ENCODE results near the gene RDH16. TPM values are rescaled to one million over a fixed set of nuclear protein-coding genes. Genes with fewer than 3 reads are reported as not detected.

Gene RDH16
- total RNA-seq, 1 experiment from 2014 or later, result 0.39 TPM

DNA sequence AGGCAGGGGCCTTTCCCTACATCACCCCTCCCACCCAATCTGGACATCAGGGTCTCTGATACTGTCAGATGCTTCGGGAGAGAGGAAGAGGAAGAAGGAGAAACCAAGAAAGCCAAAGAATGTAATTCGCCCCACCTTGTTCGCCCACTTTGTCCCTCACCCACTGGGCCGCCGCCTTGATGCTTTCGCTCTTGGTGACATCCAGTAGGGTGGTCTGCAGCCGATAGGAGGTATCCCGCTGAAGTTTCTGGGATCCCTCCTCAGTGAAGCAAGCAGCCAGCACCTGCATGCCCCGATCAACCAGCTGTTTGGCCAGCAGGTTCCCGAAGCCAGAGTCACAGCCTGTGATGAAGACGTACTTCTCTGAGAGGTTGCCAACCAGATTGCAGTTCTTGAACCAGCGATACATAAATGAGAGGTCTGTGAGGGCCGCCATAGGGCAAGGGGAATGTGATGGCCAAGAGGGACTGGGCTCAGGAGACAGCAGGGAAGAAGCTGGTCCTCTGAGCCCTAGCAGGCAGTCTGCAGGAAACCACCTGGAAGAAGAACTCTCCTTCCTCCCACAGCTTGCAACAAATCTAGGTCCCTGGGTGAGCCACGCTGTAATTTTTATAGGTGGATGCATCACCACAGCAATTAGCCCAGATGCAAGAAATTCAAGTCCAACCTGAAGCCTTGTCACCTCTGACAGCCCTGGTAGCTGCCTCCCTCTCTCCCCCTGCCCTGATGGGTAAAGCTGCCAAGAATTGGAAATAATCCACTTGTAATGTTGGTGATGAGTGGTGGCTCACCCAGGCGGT, 23.4 kb downstream of the RDH16 start, which contains the start of gene SDR9C7:
Gene SDR9C7 (minus strand): TSS at position 583 of the 800 bp plus-strand sequence. CDS start 147 bp downstream, at position 436.
- Mint-ChIP-seq H3K27ac (ENCODE audit: unreplicated experiment) (no peak within 1 kb of the TSS), H3K9me3 (ENCODE audit: unreplicated experiment) (no peaks in the 10 kb centered on the region), H3K27me3 (ENCODE audit: insufficient read depth, unreplicated experiment) (no peaks in the 10 kb centered on the region), H3K4me1 (ENCODE audit: low read depth, unreplicated experiment) (no peaks in the 10 kb centered on the region), H3K4me3 (ENCODE audit: unreplicated experiment) (no peak within 1 kb of the TSS), H3K36me3 (ENCODE audit: insufficient read depth, unreplicated experiment) (no peaks in the 10 kb centered on the region)
- H3K27me3 ChIP-seq (replicated peaks; ENCODE audit: control insufficient read depth, insufficient read depth, low read length), result no peaks in the 10 kb centered on the region
- no peak for DNase-seq
- no TSS peak for BruUV-seq (replicated peaks)
- intact Hi-C loops (cut with micrococcal nuclease; ENCODE audit: unreplicated experiment), result no loop called here
- TF ChIP-seq, protein P1, sequence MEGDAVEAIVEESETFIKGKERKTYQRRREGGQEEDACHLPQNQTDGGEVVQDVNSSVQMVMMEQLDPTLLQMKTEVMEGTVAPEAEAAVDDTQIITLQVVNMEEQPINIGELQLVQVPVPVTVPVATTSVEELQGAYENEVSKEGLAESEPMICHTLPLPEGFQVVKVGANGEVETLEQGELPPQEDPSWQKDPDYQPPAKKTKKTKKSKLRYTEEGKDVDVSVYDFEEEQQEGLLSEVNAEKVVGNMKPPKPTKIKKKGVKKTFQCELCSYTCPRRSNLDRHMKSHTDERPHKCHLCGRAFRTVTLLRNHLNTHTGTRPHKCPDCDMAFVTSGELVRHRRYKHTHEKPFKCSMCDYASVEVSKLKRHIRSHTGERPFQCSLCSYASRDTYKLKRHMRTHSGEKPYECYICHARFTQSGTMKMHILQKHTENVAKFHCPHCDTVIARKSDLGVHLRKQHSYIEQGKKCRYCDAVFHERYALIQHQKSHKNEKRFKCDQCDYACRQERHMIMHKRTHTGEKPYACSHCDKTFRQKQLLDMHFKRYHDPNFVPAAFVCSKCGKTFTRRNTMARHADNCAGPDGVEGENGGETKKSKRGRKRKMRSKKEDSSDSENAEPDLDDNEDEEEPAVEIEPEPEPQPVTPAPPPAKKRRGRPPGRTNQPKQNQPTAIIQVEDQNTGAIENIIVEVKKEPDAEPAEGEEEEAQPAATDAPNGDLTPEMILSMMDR (IDR thresholded peaks at IDR 0.05; ENCODE audit: insufficient read depth in 1 of 2, low read depth in 1 of 2, low read length in 1 of 2, severe bottlenecking in 1 of 2, unreplicated experiment in 1 of 2), result no peak
- CTCF ChIA-PET, result no interaction called here
- POLR2A ChIA-PET, result no interaction called here
- no peaks in the 10 kb centered on the region for H3K9me3 ChIP-seq
- no peak within 1 kb of the TSS for H3K4me3 ChIP-seq (ENCODE audit: low read depth, low read length)
- H3K36me3 ChIP-seq (ENCODE audit: control insufficient read depth, insufficient read depth, low read length), result no peaks in the 10 kb centered on the region
- no peaks in the 10 kb centered on the region for H3K4me1 ChIP-seq

DNA sequence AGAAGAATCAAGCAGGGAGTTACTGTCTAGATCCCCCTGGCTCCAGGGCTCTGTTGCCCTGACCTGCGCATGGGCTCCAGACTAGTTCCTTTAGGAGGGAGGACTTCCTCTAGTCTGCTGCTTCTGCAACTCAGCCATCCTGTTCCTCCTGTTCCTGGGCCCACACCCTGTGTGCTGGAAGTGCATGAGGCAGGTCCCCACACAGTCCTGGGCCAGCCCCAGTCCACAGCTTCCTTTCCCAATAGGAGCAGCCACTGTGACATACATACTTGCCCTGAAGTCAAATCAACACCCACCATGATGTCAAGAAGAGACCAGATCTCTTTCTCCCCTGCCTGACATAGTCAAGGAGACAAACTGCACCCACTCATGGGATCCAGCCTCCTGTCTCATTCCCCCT, 24.5 kb downstream of the RDH16 start:
- no peak overlapping the region for H3K27ac Mint-ChIP-seq (ENCODE audit: unreplicated experiment)
- Histone ChIP-seq H3K36me3 (ENCODE audit: control insufficient read depth, insufficient read depth, low read length) (no peaks in the 10 kb centered on the region), H3K9me3 (no peaks in the 10 kb centered on the region), H3K27me3 (replicated peaks; ENCODE audit: control insufficient read depth, insufficient read depth, low read length) (no peaks in the 10 kb centered on the region), H3K4me3 (ENCODE audit: low read depth, low read length) (no peak overlapping the region), H3K4me1 (no peaks in the 10 kb centered on the region)
- H3K9me3 Mint-ChIP-seq (ENCODE audit: unreplicated experiment), result no peaks in the 10 kb centered on the region
- peaks cover 4% of the 10 kb centered on the region for H3K27me3 Mint-ChIP-seq (ENCODE audit: insufficient read depth, unreplicated experiment)
- POLR2A ChIA-PET, result no interaction called here
- no peak for DNase-seq
- no TSS peak for BruUV-seq (replicated peaks)
- CTCF ChIA-PET, result no interaction called here
- no peaks in the 10 kb centered on the region for H3K36me3 Mint-ChIP-seq (ENCODE audit: insufficient read depth, unreplicated experiment)
- intact Hi-C loops (cut with micrococcal nuclease; ENCODE audit: unreplicated experiment), result no loop called here
- H3K4me3 Mint-ChIP-seq (ENCODE audit: unreplicated experiment), result no peak overlapping the region
- H3K4me1 Mint-ChIP-seq (ENCODE audit: low read depth, unreplicated experiment), result no peaks in the 10 kb centered on the region
- TF ChIP-seq, protein P1 (IDR thresholded peaks at IDR 0.05; ENCODE audit: insufficient read depth in 1 of 2, low read depth in 1 of 2, low read length in 1 of 2, severe bottlenecking in 1 of 2, unreplicated experiment in 1 of 2), result no peak

- Mint-ChIP-seq H3K36me3 (ENCODE audit: insufficient read depth, unreplicated experiment) (no peaks in the 10 kb centered on the region), H3K27ac (ENCODE audit: unreplicated experiment) (no peak overlapping the region), H3K4me1 (ENCODE audit: low read depth, unreplicated experiment) (no peaks in the 10 kb centered on the region), H3K4me3 (ENCODE audit: unreplicated experiment) (no peak overlapping the region), H3K27me3 (ENCODE audit: insufficient read depth, unreplicated experiment) (peaks cover 4% of the 10 kb centered on the region), H3K9me3 (ENCODE audit: unreplicated experiment) (no peaks in the 10 kb centered on the region)
- TF ChIP-seq, protein P1 (IDR thresholded peaks at IDR 0.05; ENCODE audit: insufficient read depth in 1 of 2, low read depth in 1 of 2, low read length in 1 of 2, severe bottlenecking in 1 of 2, unreplicated experiment in 1 of 2), result no peak
- no TSS peak for BruUV-seq (replicated peaks)
- DNase-seq, result no peak
- ChIA-PET CTCF (no interaction called here), POLR2A (no interaction called here)
- H3K9me3 ChIP-seq, result no peaks in the 10 kb centered on the region
- intact Hi-C loops (cut with micrococcal nuclease; ENCODE audit: unreplicated experiment), result no loop called here
- H3K27me3 ChIP-seq (replicated peaks; ENCODE audit: control insufficient read depth, insufficient read depth, low read length), result no peaks in the 10 kb centered on the region
- H3K4me1 ChIP-seq, result no peaks in the 10 kb centered on the region
- no peak overlapping the region for H3K4me3 ChIP-seq (ENCODE audit: low read depth, low read length)
- no peaks in the 10 kb centered on the region for H3K36me3 ChIP-seq (ENCODE audit: control insufficient read depth, insufficient read depth, low read length)
Measured at GRCh38 chr12:56932146-56932545, 25.3 kb downstream of the RDH16 start.
